Keratinocyte (primary cell): ENCODE measurements around the gene DOK5. TPM values are rescaled to one million over a fixed set of nuclear protein-coding genes. Genes with fewer than 3 reads are reported as not detected.

Experiments
- DNase-seq: peaks from one replicate; pipeline ENCODE4 v3.0.0-alpha.2; 2011; ENCODE audit warnings: low read depth, missing footprints, low spot score
- FAIRE-seq: peaks from 2 replicates; lab custom pipeline; 2011; peaks lifted over from hg19 to GRCh38; lab: Jason Lieb, UNC
- H2AFZ ChIP-seq: 2 replicates; pipeline ENCODE4 v1.6.0; 2012; ENCODE audit warnings: low read length, control low read depth, inconsistent platforms; ENCODE audit not compliant: control insufficient read depth
- H3K27ac ChIP-seq: 2 replicates; pipeline ENCODE4 v1.5.1; 2011; ENCODE audit warnings: low read length; ENCODE audit not compliant: control insufficient read depth, insufficient read depth
- H3K27me3 ChIP-seq: 3 replicates; pipeline ENCODE4 v1.6.0; 2011; ENCODE audit warnings: low read length; ENCODE audit not compliant: control insufficient read depth, insufficient read depth; ENCODE audit errors: extremely low read depth
- H3K36me3 ChIP-seq, 2 experiments: 2 replicates in 1 of 2; 3 replicates in 1 of 2; pipeline ENCODE4 v1.5.1; 2011; ENCODE audit warnings: low read length in 2 of 2, mild to moderate bottlenecking in 1 of 2; ENCODE audit not compliant: control insufficient read depth in 2 of 2, insufficient read depth in 2 of 2; ENCODE audit errors: extremely low read depth in 1 of 2
- H3K4me1 ChIP-seq: 3 replicates; pipeline ENCODE4 v1.5.1; 2011; ENCODE audit warnings: low read length; ENCODE audit not compliant: control insufficient read depth, insufficient read depth; ENCODE audit errors: extremely low read depth
- H3K4me2 ChIP-seq: 3 replicates; pipeline ENCODE4 v1.6.0; 2011; ENCODE audit warnings: low read depth, low read length; ENCODE audit not compliant: control insufficient read depth, insufficient read depth; ENCODE audit errors: extremely low read depth
- H3K4me3 ChIP-seq, 3 experiments: fragments of 200-600 bp in 1 of 3; sonication (generic) in 1 of 3; 2 replicates in 2 of 3; 3 replicates in 1 of 3; pipeline ENCODE4 v1.5.1; 2011 to 2016; ENCODE audit warnings: low read length in 3 of 3, mild to moderate bottlenecking in 3 of 3, control low read depth in 2 of 3, inconsistent platforms in 1 of 3, low read depth in 1 of 3, mixed read lengths in 1 of 3, mixed run types in 1 of 3, moderate library complexity in 1 of 3; ENCODE audit not compliant: control insufficient read depth in 2 of 3, insufficient read depth in 2 of 3; ENCODE audit errors: extremely low read depth in 1 of 3
- H3K79me2 ChIP-seq: 2 replicates; pipeline ENCODE4 v1.6.0; 2012; ENCODE audit warnings: low read length; ENCODE audit not compliant: control insufficient read depth, insufficient read depth
- H3K9ac ChIP-seq: 3 replicates; pipeline ENCODE4 v1.6.0; 2011; ENCODE audit warnings: low read length; ENCODE audit not compliant: control insufficient read depth, insufficient read depth; ENCODE audit errors: extremely low read depth
- H3K9me1 ChIP-seq: 3 replicates; pipeline ENCODE4 v1.6.0; 2011; ENCODE audit warnings: low read length; ENCODE audit not compliant: control insufficient read depth, insufficient read depth; ENCODE audit errors: extremely low read depth
- H3K9me3 ChIP-seq: 2 replicates; pipeline ENCODE4 v1.5.1; 2012; ENCODE audit warnings: low read depth, low read length; ENCODE audit not compliant: control insufficient read depth
- H4K20me1 ChIP-seq: 3 replicates; pipeline ENCODE4 v1.6.0; 2011; ENCODE audit warnings: low read length; ENCODE audit not compliant: control insufficient read depth, insufficient read depth; ENCODE audit errors: extremely low read depth
- CTCF ChIP-seq, 3 experiments: IDR thresholded peaks in 1 of 3; conservative IDR thresholded peaks in 1 of 3; optimal IDR thresholded peaks in 1 of 3; 2 replicates in 2 of 3; 3 replicates in 1 of 3; pipeline versions ENCODE3 to v1.5.1; 2011; ENCODE audit warnings: low read length in 3 of 3, mild to moderate bottlenecking in 3 of 3, moderate library complexity in 2 of 3, control low read depth in 1 of 3, inconsistent platforms in 1 of 3; ENCODE audit not compliant: insufficient read depth in 2 of 3; ENCODE audit errors: extremely low read depth in 1 of 3
- EZH2 ChIP-seq: IDR thresholded peaks from one replicate; pipeline ENCODE4 v1.6.1; 2012; ENCODE audit warnings: inconsistent platforms, mild to moderate bottlenecking, low read length, moderate library complexity
- dilution Hi-C: fragments of 300-500 bp; cut with MboI; formaldehyde crosslinking; loops from one replicate; pipeline ENCODE4 v1.7.0; 2020; ENCODE audit warnings: low sequenced_read_pairs; ENCODE audit not compliant: extremely low pct_ligation_motif_present
- polyA plus RNA-seq, 5 experiments: library from polyadenylated mRNA; depleted of rRNA in 3 of 5; stranded (reverse) in 3 of 5; stranded (forward) in 1 of 5; unstranded in 1 of 5; fragments of >200 nt; gene quantifications; 1 replicate in 1 of 5; 2 replicates in 3 of 5; 3 replicates in 1 of 5; pipeline versions ENCODE4 v1.2.1 to v1.2.3, GENCODE V29; 2011 to 2012; ENCODE audit warnings: missing spikeins in 2 of 5, low read depth in 1 of 5, low replicate concordance in 1 of 5

DOK5 gene
- polyA plus RNA-seq, 1 donor (not counting 4 experiments of a cell fraction or from before 2014, with no cell fraction given), result not detected

GRCh38 chr20:54608943-54609342, 133.6 kb downstream of the DOK5 start:
- Histone ChIP-seq H3K9me3 (no peaks in the 10 kb centered on the region), H4K20me1 (no peaks in the 10 kb centered on the region), H3K9me1 (no peaks in the 10 kb centered on the region), H3K79me2 (no peaks in the 10 kb centered on the region), H3K4me1 (no peaks in the 10 kb centered on the region), H2AFZ (no peak overlapping the region), H3K27ac (no peak overlapping the region), H3K36me3 (no peaks in the 10 kb centered on the region), H3K4me3 (no peak overlapping the region), H3K9ac (no peak overlapping the region), H3K4me2 (no peak overlapping the region), H3K27me3 (no peaks in the 10 kb centered on the region)
- FAIRE-seq (no peak), DNase-seq (no peak)
- TF ChIP-seq CTCF (optimal IDR thresholded peaks at IDR 0.05 in 1 of 3, IDR thresholded peaks at IDR 0.05 in 1 of 3, conservative IDR thresholded peaks at IDR 0.05 in 1 of 3; ENCODE audit: extremely low read depth in 1 of 3, insufficient read depth in 2 of 3, low read length in 3 of 3), result no peak
- no peak for TF ChIP-seq EZH2
- dilution Hi-C loops, result no loop called here

GRCh38 chr20:54611708-54612412, 136.5 kb downstream of the DOK5 start:
- H3K4me2 ChIP-seq, result no peak overlapping the region
- TF ChIP-seq CTCF (optimal IDR thresholded peaks at IDR 0.05 in 1 of 3, IDR thresholded peaks at IDR 0.05 in 1 of 3, conservative IDR thresholded peaks at IDR 0.05 in 1 of 3; ENCODE audit: extremely low read depth in 1 of 3, insufficient read depth in 2 of 3, low read length in 3 of 3) (no peak), EZH2 (no peak)
- H3K27me3 ChIP-seq, result no peaks in the 10 kb centered on the region
- H2AFZ ChIP-seq, result no peak overlapping the region
- no peaks in the 10 kb centered on the region for H3K4me1 ChIP-seq
- no peak overlapping the region for H3K9ac ChIP-seq
- DNase-seq, result no peak
- no peaks in the 10 kb centered on the region for H3K9me3 ChIP-seq
- H3K9me1 ChIP-seq, result no peaks in the 10 kb centered on the region
- no peak overlapping the region for H3K27ac ChIP-seq
- no peak overlapping the region for H3K4me3 ChIP-seq
- H3K79me2 ChIP-seq, result no peaks in the 10 kb centered on the region
- H3K36me3 ChIP-seq, result no peaks in the 10 kb centered on the region
- H4K20me1 ChIP-seq, result no peaks in the 10 kb centered on the region
- FAIRE-seq, result no peak
- dilution Hi-C loops, result no loop called here
